Hematopoietic multipotent progenitor cell treated with erythropoietin and hydrocortisone succinate and interleukin-3 and kit ligand, for 4 days (in vitro differentiated cells): ENCODE data around the gene KIAA2012.
A peak's percentile ranks its signal among the peaks of the same experiment; 100 is the strongest.
"Not testable (repeated sequence)": the region's sequence is repeated elsewhere in the genome, so short reads cannot be mapped to it uniquely, and the experiment has no call there.

Source experiments
- DNase-seq: peaks from one replicate; pipeline ENCODE4 v3.0.0-alpha.2; 2015

KIAA2012 gene

GRCh38 chr2:202201220-202202160 lies 128.4 kb downstream of the KIAA2012 start:
- DNase-seq = no peak

DNA sequence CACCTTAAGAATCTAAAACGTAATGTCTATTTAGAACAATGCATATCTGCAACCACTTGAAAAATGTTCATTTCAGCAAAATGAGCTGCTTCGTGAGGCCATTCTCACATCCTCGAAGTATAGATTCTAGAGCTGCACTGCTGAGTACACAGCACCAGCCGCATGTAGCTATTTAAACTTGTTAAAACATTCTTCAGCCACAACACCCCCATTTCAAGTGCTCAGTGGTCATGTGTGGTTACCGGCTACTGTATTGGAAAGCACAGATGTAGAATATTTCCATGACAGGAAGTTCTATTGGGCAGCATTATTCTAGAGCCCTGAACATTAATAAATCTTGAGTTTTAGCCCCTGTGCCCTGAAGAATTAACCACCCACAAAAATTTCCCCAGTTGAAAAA lies 130.3 kb downstream of the KIAA2012 start:
- DNase-seq = no peak

DNA sequence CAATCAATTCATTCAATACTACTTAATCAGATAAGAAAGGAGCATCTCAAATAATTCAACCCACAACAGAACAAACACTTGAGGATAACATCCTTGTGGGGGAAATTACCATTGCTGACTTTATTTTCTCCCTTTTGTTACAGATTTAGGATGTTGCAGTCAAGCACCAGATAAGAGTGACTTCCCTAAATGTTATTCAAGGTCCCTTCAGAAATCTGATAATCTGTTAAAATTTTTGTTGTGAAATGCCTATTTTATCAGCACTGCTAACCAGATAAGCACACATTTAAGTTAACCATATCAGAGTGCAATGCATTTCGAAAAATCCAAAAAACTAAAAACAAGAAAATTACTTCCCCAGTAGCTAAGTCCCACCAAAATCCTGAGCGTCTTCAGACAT lies 131.8 kb downstream of the KIAA2012 start:
- DNase-seq = peak; percentile 75

GRCh38 chr2:202208526-202208925 lies 135.5 kb downstream of the KIAA2012 start:
- no peak for DNase-seq

- no peak for DNase-seq
Observed at GRCh38 chr2:202215179-202215578, 142.1 kb downstream of the KIAA2012 start.

DNA sequence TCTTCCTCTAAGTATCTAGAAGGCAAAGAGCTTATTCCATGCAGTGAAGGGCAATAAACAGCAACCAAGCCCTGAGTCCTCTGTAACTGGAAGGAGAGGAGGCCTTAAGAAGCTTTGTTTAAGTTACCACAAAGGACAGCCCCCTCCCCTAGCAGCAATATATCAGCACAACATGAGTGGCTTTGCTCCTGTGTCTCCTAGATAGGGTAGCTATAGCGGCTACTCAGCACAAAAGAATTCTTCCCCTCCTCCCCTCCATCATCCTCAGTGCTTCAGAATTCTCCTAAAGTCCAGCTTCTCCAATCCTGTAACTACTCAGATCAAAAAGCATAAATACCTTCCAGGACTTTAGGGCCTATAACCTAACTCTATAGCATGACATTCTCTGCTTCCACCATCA lies 148.8 kb downstream of the KIAA2012 start:
- peak; percentile 64 for DNase-seq

GRCh38 chr2:202237787-202238233 lies 164.8 kb downstream of the KIAA2012 start:
- peak; percentile 52 for DNase-seq

- DNase-seq = peak; percentile 97
Observed at GRCh38 chr2:202238234-202239197, 165.5 kb downstream of the KIAA2012 start, which contains the start of gene SUMO1. TSS of gene SUMO1 (minus strand) at chr2:202238597. CDS start at chr2:202238451, 146 bp downstream.

- DNase-seq = not testable (repeated sequence)
Observed at GRCh38 chr2:202247710-202248109, 174.7 kb downstream of the KIAA2012 start.

- DNase-seq = no peak
Observed at GRCh38 chr2:202249521-202250253, 176.6 kb downstream of the KIAA2012 start.

DNA sequence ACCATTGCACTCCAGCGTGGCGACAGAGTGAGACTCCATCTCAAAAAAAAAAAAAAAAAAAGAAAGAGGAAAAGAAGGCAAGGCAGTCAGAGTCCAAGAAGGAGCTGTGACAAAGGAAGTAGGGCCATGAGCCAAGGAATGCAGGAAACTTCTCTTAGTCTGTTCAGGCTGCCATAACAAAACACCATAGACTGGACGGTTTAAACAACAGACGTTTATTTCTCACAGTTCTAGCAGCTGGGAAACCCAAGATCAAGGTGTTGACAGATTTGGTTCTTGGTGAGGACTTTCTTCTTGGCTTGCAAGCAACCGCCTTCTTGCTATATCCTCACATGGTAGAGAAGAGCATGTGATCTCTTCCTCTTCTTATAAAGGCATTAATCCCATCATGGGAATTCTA lies 178.4 kb downstream of the KIAA2012 start:
- no peak for DNase-seq
